Lower leg skin (tissue), 3 donors: Measurements from ENCODE around the gene HLA-DRB1.

Experiments
- CTCF ChIP-seq, 3 donors: fragments of 450-650 bp; IDR thresholded peaks; one replicate each; pipeline ENCODE4 v1.5.1; 2016; ENCODE audit warnings: antibody characterized with exemption in 3 of 3, mild to moderate bottlenecking in 3 of 3, moderate library complexity in 2 of 3
- POLR2A ChIP-seq, 2 donors: fragments of 450-650 bp; IDR thresholded peaks; one replicate each; pipeline ENCODE4 v1.6.1; 2016 to 2017; ENCODE audit warnings: antibody characterized with exemption in 2 of 2, mild to moderate bottlenecking in 1 of 2, moderate library complexity in 1 of 2

- TF ChIP-seq CTCF (IDR thresholded peaks at IDR 0.05) (no peak), POLR2A (IDR thresholded peaks at IDR 0.05) (no peak)
These were observed 31.1 kb downstream of the HLA-DRB1 start for GRCh38 chr6:32558426-32559057.
